Activated T-cell treated with anti-CD3 and anti-CD28 coated beads, Interleukin-2, amount 50 U/mL, for 4 hours (primary cell): ENCODE data around the gene EFHC2. TPM values are rescaled to one million over a fixed set of nuclear protein-coding genes. Genes with fewer than 3 reads are reported as not detected.
A peak's percentile ranks its signal among the peaks of the same experiment; 100 is the strongest.
"Not testable (repeated sequence)": the region's sequence is repeated elsewhere in the genome, so short reads cannot be mapped to it uniquely, and the experiment has no call there.

Experiments used
- ATAC-seq, 2 donors: fragments of 200-7000 bp; cut with Tn5 transposase; one replicate each; pipeline ENCODE4 v1.10.0; 2021
- DNase-seq: peaks from one replicate; pipeline ENCODE4 v3.0.0-alpha.2; 2020
- H3K27me3 Mint-ChIP-seq: one replicate; pipeline ENCODE4 v1.8.0; 2021; ENCODE audit warnings: low read depth, mixed read lengths
- H3K36me3 Mint-ChIP-seq: one replicate; pipeline ENCODE4 v1.8.0; 2022; ENCODE audit warnings: mixed read lengths; ENCODE audit not compliant: insufficient read depth
- H3K4me1 Mint-ChIP-seq: one replicate; pipeline ENCODE4 v1.8.0; 2021; ENCODE audit warnings: low read depth, mixed read lengths
- H3K4me3 Mint-ChIP-seq: one replicate; pipeline ENCODE4 v1.8.0; 2021; ENCODE audit warnings: mild to moderate bottlenecking, moderate library complexity, mixed read lengths
- H3K9me3 Mint-ChIP-seq: one replicate; pipeline ENCODE4 v1.8.0; 2021; ENCODE audit warnings: mixed read lengths
- total RNA-seq, 3 donors: library from RNA; stranded (reverse); gene quantifications; one replicate each; pipeline ENCODE4 v1.2.1, GENCODE V29; 2021

Gene EFHC2
- total RNA-seq, 3 donors from 2014 or later = 0.11 TPM; not detected in 2

- no peak for DNase-seq
- Mint-ChIP-seq H3K36me3 (no peaks in the 10 kb centered on the region), H3K9me3 (no peaks in the 10 kb centered on the region), H3K4me1 (peaks cover 34% of the 10 kb centered on the region), H3K4me3 (peak overlapping the region; percentile 46), H3K27me3 (no peaks in the 10 kb centered on the region)
- peak in 1 of 2 donors; percentile 52 for ATAC-seq
Measured at GRCh38 chrX:44265559-44265958, 77.9 kb downstream of the EFHC2 start.

GRCh38 chrX:44264936-44265335 lies 78.5 kb downstream of the EFHC2 start:
- H3K9me3 Mint-ChIP-seq = no peaks in the 10 kb centered on the region
- DNase-seq = no peak
- no peaks in the 10 kb centered on the region for H3K27me3 Mint-ChIP-seq
- ATAC-seq = no peak
- no peaks in the 10 kb centered on the region for H3K36me3 Mint-ChIP-seq
- H3K4me1 Mint-ChIP-seq = peaks cover 39% of the 10 kb centered on the region
- no peak overlapping the region for H3K4me3 Mint-ChIP-seq

DNA sequence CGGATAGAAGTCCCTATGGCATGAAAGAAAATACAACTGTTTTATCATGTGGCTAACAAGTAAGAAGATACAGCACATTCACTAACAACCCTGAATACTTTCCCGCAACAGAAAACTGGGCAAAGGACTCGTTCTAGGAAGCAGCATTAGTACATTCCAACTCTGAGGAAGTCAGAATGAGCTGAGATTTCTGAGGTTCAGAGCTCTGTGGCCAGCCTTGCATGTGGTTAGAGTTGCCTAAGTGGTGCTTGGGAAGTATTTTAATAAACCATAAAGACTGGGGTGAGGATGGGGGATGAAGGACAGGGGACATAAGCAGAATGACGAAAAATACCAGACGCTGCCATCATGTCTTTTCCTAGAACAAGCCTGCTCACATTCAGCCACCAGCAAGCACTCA lies 82.2 kb downstream of the EFHC2 start:
- Mint-ChIP-seq H3K9me3 (no peaks in the 10 kb centered on the region), H3K4me3 (no peak overlapping the region), H3K27me3 (no peaks in the 10 kb centered on the region), H3K4me1 (peaks cover 49% of the 10 kb centered on the region), H3K36me3 (no peaks in the 10 kb centered on the region)
- DNase-seq (no peak), ATAC-seq (no peak)

GRCh38 chrX:44260609-44261008 lies 82.9 kb downstream of the EFHC2 start:
- Mint-ChIP-seq H3K4me1 (peaks cover 50% of the 10 kb centered on the region), H3K9me3 (peaks cover 6% of the 10 kb centered on the region), H3K4me3 (no peak overlapping the region), H3K27me3 (no peaks in the 10 kb centered on the region), H3K36me3 (no peaks in the 10 kb centered on the region)
- DNase-seq (no peak), ATAC-seq (no peak)

DNA sequence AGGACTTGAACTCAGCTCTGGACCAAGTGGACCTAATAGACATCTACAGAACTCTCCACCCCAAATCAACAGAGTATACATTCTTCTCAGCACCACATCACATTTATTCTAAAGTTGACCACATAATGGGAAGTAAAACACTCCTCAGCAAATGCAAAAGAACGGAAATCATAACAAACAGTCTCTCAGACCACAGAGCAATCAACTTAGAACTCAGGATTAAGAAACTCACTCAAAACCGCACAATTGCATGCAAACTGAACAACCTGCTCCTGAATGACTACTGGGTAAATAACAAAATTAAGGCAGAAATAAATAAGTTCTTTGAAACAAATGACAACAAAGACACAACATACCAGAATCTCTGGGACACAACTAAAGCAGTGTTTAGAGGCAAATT lies 87.7 kb downstream of the EFHC2 start:
- not testable (repeated sequence) for DNase-seq, H3K4me3 Mint-ChIP-seq, ATAC-seq, H3K27me3 Mint-ChIP-seq, H3K36me3 Mint-ChIP-seq
- H3K4me1 Mint-ChIP-seq = peaks cover 49% of the 10 kb centered on the region
- peaks cover 13% of the 10 kb centered on the region for H3K9me3 Mint-ChIP-seq

DNA sequence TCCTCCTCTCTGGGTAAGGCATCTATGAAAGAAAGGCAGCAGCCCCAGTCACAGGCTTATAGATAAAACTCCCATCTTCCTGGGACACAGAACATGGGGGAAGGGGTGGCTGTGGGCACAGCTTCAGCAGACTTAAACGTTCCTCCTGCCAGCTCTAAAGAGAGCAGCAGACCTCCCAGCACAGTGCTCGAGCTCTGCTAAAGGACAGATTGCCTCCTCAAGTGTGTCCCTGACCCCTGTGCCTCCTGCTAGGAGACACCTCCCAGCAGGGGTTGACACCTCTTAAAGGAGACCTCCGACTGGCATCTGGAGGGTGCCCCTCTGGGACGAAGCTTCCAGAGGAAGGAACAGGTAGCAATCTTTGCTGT lies 89.9 kb downstream of the EFHC2 start:
- Mint-ChIP-seq H3K36me3 (peaks cover 2% of the 10 kb centered on the region), H3K4me3 (peak overlapping the region; percentile 53)

GRCh38 chrX:44252688-44253574 lies 90.5 kb downstream of the EFHC2 start:
- H3K36me3 Mint-ChIP-seq, H3K27me3 Mint-ChIP-seq: not testable (repeated sequence)
- DNase-seq (peak; percentile 36), ATAC-seq (peak; percentile 43 to 75)
- Mint-ChIP-seq H3K9me3 (peaks cover 13% of the 10 kb centered on the region), H3K4me3 (peak overlapping the region; percentile 53), H3K4me1 (peaks cover 35% of the 10 kb centered on the region)

More for the DNA sequence above, 89.9 kb downstream of the EFHC2 start:
- DNase-seq (no peak), ATAC-seq (no peak)
- H3K9me3 Mint-ChIP-seq = peaks cover 13% of the 10 kb centered on the region
- H3K4me1 Mint-ChIP-seq = peaks cover 35% of the 10 kb centered on the region
- no peaks in the 10 kb centered on the region for H3K27me3 Mint-ChIP-seq

- no peaks in the 10 kb centered on the region for H3K9me3 Mint-ChIP-seq
- H3K4me3 Mint-ChIP-seq = no peak overlapping the region
- H3K4me1 Mint-ChIP-seq = peaks cover 28% of the 10 kb centered on the region
- DNase-seq (no peak), ATAC-seq (no peak)
- H3K27me3 Mint-ChIP-seq = no peaks in the 10 kb centered on the region
- no peaks in the 10 kb centered on the region for H3K36me3 Mint-ChIP-seq
Measured at GRCh38 chrX:44247468-44247867, 96.0 kb downstream of the EFHC2 start.

DNA sequence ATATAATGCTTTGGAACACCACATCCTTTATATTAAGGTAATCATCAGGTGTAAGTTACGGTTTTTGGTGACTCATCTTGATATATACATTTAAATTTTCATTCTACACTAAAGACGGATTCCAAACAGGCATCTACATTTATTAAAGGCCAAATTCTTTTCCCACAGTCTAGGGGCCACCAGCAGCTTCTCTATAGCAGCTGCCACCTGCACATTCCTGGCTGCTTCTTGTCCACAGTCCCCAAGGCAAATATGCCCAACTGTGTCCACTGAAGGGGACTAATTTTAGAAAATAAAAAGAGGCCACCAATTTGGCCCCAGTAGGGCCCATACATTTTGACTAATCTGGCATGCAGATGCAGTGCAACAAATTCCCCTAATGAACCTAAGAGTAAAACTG lies 96.6 kb downstream of the EFHC2 start:
- peaks cover 2% of the 10 kb centered on the region for H3K36me3 Mint-ChIP-seq
- DNase-seq (no peak), ATAC-seq (no peak)
- H3K4me3 Mint-ChIP-seq = no peak overlapping the region
- H3K27me3 Mint-ChIP-seq = no peaks in the 10 kb centered on the region
- H3K4me1 Mint-ChIP-seq = peaks cover 28% of the 10 kb centered on the region
- no peaks in the 10 kb centered on the region for H3K9me3 Mint-ChIP-seq

- no peaks in the 10 kb centered on the region for H3K9me3 Mint-ChIP-seq
- no peaks in the 10 kb centered on the region for H3K27me3 Mint-ChIP-seq
- H3K4me3 Mint-ChIP-seq = peak overlapping the region; percentile 6
- peaks cover 2% of the 10 kb centered on the region for H3K36me3 Mint-ChIP-seq
- peak; percentile 9 for DNase-seq
- ATAC-seq = peak; percentile 60 to 63
- H3K4me1 Mint-ChIP-seq = peaks cover 28% of the 10 kb centered on the region
Measured at GRCh38 chrX:44245733-44246132, 97.7 kb downstream of the EFHC2 start.

- DNase-seq (no peak), ATAC-seq (no peak)
- no peaks in the 10 kb centered on the region for H3K9me3 Mint-ChIP-seq
- H3K4me3 Mint-ChIP-seq = no peak overlapping the region
- H3K4me1 Mint-ChIP-seq = peaks cover 28% of the 10 kb centered on the region
- peaks cover 2% of the 10 kb centered on the region for H3K36me3 Mint-ChIP-seq
- no peaks in the 10 kb centered on the region for H3K27me3 Mint-ChIP-seq
Measured at GRCh38 chrX:44244008-44244407, 99.5 kb downstream of the EFHC2 start.

GRCh38 chrX:44241546-44241945 lies 101.9 kb downstream of the EFHC2 start:
- no peak overlapping the region for H3K4me3 Mint-ChIP-seq
- H3K9me3 Mint-ChIP-seq = no peaks in the 10 kb centered on the region
- no peak for ATAC-seq

GRCh38 chrX:44240036-44240435 lies 103.4 kb downstream of the EFHC2 start:
- Mint-ChIP-seq H3K4me1 (peaks cover 16% of the 10 kb centered on the region), H3K27me3 (no peaks in the 10 kb centered on the region), H3K4me3 (no peak overlapping the region), H3K36me3 (peaks cover 2% of the 10 kb centered on the region), H3K9me3 (no peaks in the 10 kb centered on the region)
- ATAC-seq (no peak), DNase-seq (no peak)

More at GRCh38 chrX:44241546-44241945, 101.9 kb downstream of the EFHC2 start:
- Mint-ChIP-seq H3K27me3 (no peaks in the 10 kb centered on the region), H3K36me3 (peaks cover 2% of the 10 kb centered on the region), H3K4me1 (peaks cover 26% of the 10 kb centered on the region)
- no peak for DNase-seq

DNA sequence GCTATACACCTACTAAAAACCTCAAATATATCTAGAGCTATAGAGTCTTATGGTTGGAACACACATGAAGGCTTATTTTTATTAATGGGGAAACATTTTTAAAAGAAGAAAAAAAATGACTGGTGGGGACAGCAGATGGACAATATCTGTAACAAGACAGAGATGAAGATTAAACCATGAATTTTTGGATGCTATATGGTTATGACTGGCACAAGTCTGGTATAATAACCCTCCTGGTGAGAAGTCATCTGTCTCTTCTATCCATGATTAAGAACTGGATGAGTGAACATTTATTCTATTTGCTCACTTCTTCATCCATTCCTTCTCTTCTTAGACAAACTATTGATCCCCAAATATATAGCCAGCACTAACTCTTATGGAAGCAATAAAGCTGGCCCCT lies 104.4 kb downstream of the EFHC2 start:
- H3K9me3 Mint-ChIP-seq = no peaks in the 10 kb centered on the region
- peaks cover 10% of the 10 kb centered on the region for H3K4me1 Mint-ChIP-seq
- no peak overlapping the region for H3K4me3 Mint-ChIP-seq
- DNase-seq = no peak
- no peaks in the 10 kb centered on the region for H3K27me3 Mint-ChIP-seq
- H3K36me3 Mint-ChIP-seq = peaks cover 2% of the 10 kb centered on the region
- ATAC-seq = no peak

DNA sequence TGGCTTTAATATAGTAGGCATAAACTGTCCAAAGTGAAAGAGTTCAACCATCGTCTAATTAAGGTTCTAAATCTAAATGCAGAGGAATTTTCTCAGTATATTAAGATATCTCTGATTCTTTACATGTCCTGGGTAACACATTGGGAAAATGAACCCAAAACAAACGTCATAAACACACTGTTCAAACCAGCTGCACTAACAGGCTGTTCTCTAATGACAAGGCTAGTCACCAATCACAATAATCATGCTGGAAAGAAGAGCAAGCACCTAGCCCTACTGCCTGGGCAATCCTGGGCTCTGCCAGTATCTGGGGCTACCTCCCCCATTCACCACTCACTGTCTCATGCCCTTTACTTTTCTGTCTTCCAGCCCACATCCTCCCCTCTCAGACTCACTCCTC lies 107.9 kb downstream of the EFHC2 start:
- Mint-ChIP-seq H3K36me3 (no peaks in the 10 kb centered on the region), H3K27me3 (no peaks in the 10 kb centered on the region), H3K9me3 (no peaks in the 10 kb centered on the region), H3K4me3 (no peak overlapping the region), H3K4me1 (peaks cover 7% of the 10 kb centered on the region)
- ATAC-seq (no peak), DNase-seq (no peak)
